K562 (cell line): ENCODE results near the gene CDH20. TPM values are rescaled to one million over a fixed set of nuclear protein-coding genes. Genes with fewer than 3 reads are reported as not detected.

Experiments
- ATAC-seq: fragments of 200-7000 bp; cut with Tn5 transposase; 3 replicates; pipeline ENCODE4 v1.9.1; 2020; ENCODE audit warnings: moderate library complexity
- BruUV-seq: library from RNA; stranded (reverse); fragments of 400-500 nt; replicated peaks from 2 replicates; lab custom pipeline; 2021; lab: Mats Ljungman, UMichigan
- CTCF ChIA-PET: fragments of 300-600 bp; formaldehyde crosslinking; extraction: SDS; loops from one replicate; lab custom pipeline; 2021; ENCODE audit warnings: low intra/inter-chr PET ratio; lab: Yijun Ruan, JAX
- POLR2A ChIA-PET: fragments of 300-600, 350-650 bp; sonication (Branson Sonifier 250); formaldehyde crosslinking; extraction: SDS; loops from one replicate; lab custom pipeline; 2021; ENCODE audit warnings: antibody characterized with exemption, inconsistent platforms; lab: Yijun Ruan, JAX
- DNase-seq, 4 experiments: peaks; one replicate each; pipeline versions ENCODE4 v3.0.0 to v3.0.0-alpha.2; 2011 to 2018; ENCODE audit warnings: low spot score in 3 of 4, mixed read lengths in 3 of 4; ENCODE audit errors: extremely low read depth in 1 of 4
- FAIRE-seq: peaks from 2 replicates; lab custom pipeline; 2011; peaks lifted over from hg19 to GRCh38; lab: Jason Lieb, UNC
- H2AFZ ChIP-seq: 2 replicates; pipeline ENCODE4 v1.6.0; 2011; ENCODE audit warnings: low read depth, low read length, control low read depth, inconsistent platforms
- H3K27ac ChIP-seq: fragments of 200-600 bp; 3 replicates; pipeline ENCODE4 v1.8.0; 2011; ENCODE audit warnings: low read depth, mild to moderate bottlenecking, control low read depth, inconsistent platforms, low read length, moderate library complexity, mixed read lengths; ENCODE audit errors: extremely low read depth
- H3K27me3 ChIP-seq, 2 experiments: fragments of 300-600 bp in 1 of 2; 2 replicates in 1 of 2; 3 replicates in 1 of 2; pipeline versions ENCODE4 v1.6.0 to v1.8.0; 2011; ENCODE audit warnings: inconsistent platforms in 2 of 2, low read length in 2 of 2, mild to moderate bottlenecking in 1 of 2, mixed read lengths in 1 of 2, moderate library complexity in 1 of 2; ENCODE audit not compliant: control insufficient read depth in 2 of 2, insufficient read depth in 2 of 2
- H3K36me3 ChIP-seq: fragments of 300-600 bp; 3 replicates; pipeline ENCODE4 v1.8.0; 2011; ENCODE audit warnings: mild to moderate bottlenecking, low read length, inconsistent platforms; ENCODE audit not compliant: control insufficient read depth, insufficient read depth
- H3K4me1 ChIP-seq, 2 experiments: fragments of 200-600 bp in 1 of 2; replicated peaks in 1 of 2; 2 replicates in 1 of 2; 3 replicates in 1 of 2; pipeline versions ENCODE4 v1.5.1 to v1.8.0; 2011; ENCODE audit warnings: inconsistent platforms in 2 of 2, low read length in 2 of 2, mild to moderate bottlenecking in 1 of 2, mixed read lengths in 1 of 2, moderate library complexity in 1 of 2; ENCODE audit not compliant: control insufficient read depth in 2 of 2, insufficient read depth in 2 of 2
- H3K4me2 ChIP-seq: 2 replicates; pipeline ENCODE4 v1.6.1; 2011; ENCODE audit warnings: low read length, control low read depth, inconsistent platforms, mixed read lengths; ENCODE audit not compliant: insufficient read depth
- H3K4me3 ChIP-seq: fragments of 200-600 bp; sonication (generic), shearing (Covaris generic); 2 replicates; pipeline ENCODE4 v1.5.1; 2016; ENCODE audit warnings: control low read depth, inconsistent platforms
- H3K79me2 ChIP-seq: fragments of 200-600 bp; 3 replicates; pipeline ENCODE4 v1.8.0; 2011; ENCODE audit warnings: low read length, inconsistent platforms; ENCODE audit not compliant: control insufficient read depth, insufficient read depth
- H3K9ac ChIP-seq, 2 experiments: 2 replicates each; pipeline versions ENCODE4 v1.6.0 to v1.6.1; 2011; ENCODE audit warnings: low read depth in 2 of 2, low read length in 2 of 2, control low read depth in 1 of 2, inconsistent platforms in 1 of 2, mild to moderate bottlenecking in 1 of 2, mixed read lengths in 1 of 2; ENCODE audit not compliant: insufficient read depth in 1 of 2
- H3K9me1 ChIP-seq: one replicate; pipeline ENCODE4 v1.6.0; 2011; ENCODE audit warnings: inconsistent platforms, mild to moderate bottlenecking, low read length, moderate library complexity; ENCODE audit not compliant: control insufficient read depth, insufficient read depth
- H3K9me3 ChIP-seq: replicated peaks from 2 replicates; pipeline ENCODE4 v1.5.1; 2011; ENCODE audit warnings: low read depth, low read length, inconsistent platforms; ENCODE audit not compliant: control insufficient read depth, insufficient read depth
- H4K20me1 ChIP-seq: replicated peaks from 2 replicates; pipeline ENCODE4 v1.6.1; 2011; ENCODE audit warnings: low read length, inconsistent platforms, mixed read lengths; ENCODE audit not compliant: control insufficient read depth, insufficient read depth
- CCAR2 ChIP-seq: fragments of 200-400 bp; formaldehyde crosslinking; IDR thresholded peaks from 2 replicates; pipeline ENCODE4 v1.6.1; 2017; ENCODE audit warnings: mild to moderate bottlenecking, low read depth, low read length
- DDX20 ChIP-seq: fragments of 450-650 bp; IDR thresholded peaks from 2 replicates; pipeline ENCODE4 v1.6.1; 2016; ENCODE audit warnings: missing genetic modification characterization, low read depth, mild to moderate bottlenecking, missing compliant biosample characterization, moderate library complexity
- E2F3 ChIP-seq: fragments of 250-450 bp; sonication (Bioruptor Pico); IDR thresholded peaks from 2 replicates; pipeline ENCODE4 v1.4.0; 2020; ENCODE audit warnings: mild to moderate bottlenecking
- EZH2 ChIP-seq: IDR thresholded peaks from 2 replicates; pipeline ENCODE4 v1.6.1; 2012; ENCODE audit warnings: low read depth, mild to moderate bottlenecking, inconsistent platforms, low read length, borderline replicate concordance
- FUS ChIP-seq: fragments of 200-400 bp; formaldehyde crosslinking; optimal IDR thresholded peaks from 2 replicates; pipeline ENCODE3; 2017; ENCODE audit warnings: low read depth, low read length
- PCBP1 ChIP-seq: fragments of 200-400 bp; formaldehyde crosslinking; IDR thresholded peaks from 2 replicates; pipeline ENCODE4 v1.6.1; 2018; ENCODE audit warnings: mild to moderate bottlenecking, low read depth, low read length; ENCODE audit not compliant: poor library complexity, severe bottlenecking
- STAT5B ChIP-seq: fragments of 250-450 bp; sonication (Bioruptor Pico); IDR thresholded peaks from 2 replicates; pipeline ENCODE4 v1.8.0; 2021; ENCODE audit warnings: mild to moderate bottlenecking, inconsistent platforms
- ZBTB8A ChIP-seq: fragments of 450-650 bp; IDR thresholded peaks from 2 replicates; pipeline ENCODE4 v1.6.1; 2018; ENCODE audit warnings: mild to moderate bottlenecking, moderate library complexity; ENCODE audit not compliant: partially characterized antibody
- ZNF175 ChIP-seq: fragments of 200-800 bp; sonication (Bioruptor generic); IDR thresholded peaks from 2 replicates; pipeline ENCODE4 v1.6.1; 2016; ENCODE audit warnings: low read depth, mild to moderate bottlenecking, missing genetic modification characterization, missing compliant biosample characterization
- WGBS: fragments of 100-300 bp; shearing (Covaris generic); methylation state at CpG from one replicate; pipeline ENCODE4 v1.1.6; 2016; ENCODE audit warnings: low coverage, mixed read lengths; ENCODE audit not compliant: insufficient coverage; ENCODE audit errors: missing lambda C conversion rate; 5-methylcytosine and 5-hydroxymethylcytosine counted together
- in situ Hi-C: fragments of 300-500 bp; cut with MboI; formaldehyde crosslinking; loops from 4 replicates; pipeline ENCODE4 v1.15.0; 2018; ENCODE audit warnings: inconsistent platforms, mixed read lengths
- intact Hi-C: fragments of 100-400 bp; cut with micrococcal nuclease; formaldehyde crosslinking; loops from 2 replicates; pipeline ENCODE4 v1.14.2; 2022
- polyA plus RNA-seq, 8 experiments: library from polyadenylated mRNA; depleted of rRNA in 4 of 8; stranded (reverse) in 5 of 8; unstranded in 3 of 8; fragments of >200 nt; fragmentation: Nextera tagmentation in 2 of 8; fragmentation: Illumina TruSeq in 1 of 8; extraction: Ambion mirVana in 2 of 8; extraction: Trizol in 1 of 8; gene quantifications; 2 replicates each; pipeline versions ENCODE4 v1.2.1 to v1.2.3, GENCODE V29; 2011 to 2014; ENCODE audit warnings: inconsistent platforms in 1 of 8, missing spikeins in 1 of 8
- total RNA-seq, 7 experiments: library from RNA; depleted of rRNA in 6 of 7; stranded (reverse); fragments of >200 nt in 6 of 7; fragmentation: Illumina TruSeq in 2 of 7; extraction: Trizol in 2 of 7; gene quantifications; 2 replicates each; pipeline versions ENCODE4 v1.2.1 to v1.2.3, GENCODE V29; 2011 to 2021; ENCODE audit warnings: low replicate concordance in 1 of 7
- TF ChIP-seq, protein P1 (sequence below): fragments of 200-800 bp; sonication (Bioruptor generic); IDR thresholded peaks from 2 replicates; pipeline ENCODE4 v1.6.1; 2016; ENCODE audit warnings: missing genetic modification characterization, missing compliant biosample characterization

The CDH20 gene
- total and polyA plus RNA-seq, 9 of the 15 experiments (the other 6 are each of a cell fraction or from before 2014, with no cell fraction given): not detected

DNA sequence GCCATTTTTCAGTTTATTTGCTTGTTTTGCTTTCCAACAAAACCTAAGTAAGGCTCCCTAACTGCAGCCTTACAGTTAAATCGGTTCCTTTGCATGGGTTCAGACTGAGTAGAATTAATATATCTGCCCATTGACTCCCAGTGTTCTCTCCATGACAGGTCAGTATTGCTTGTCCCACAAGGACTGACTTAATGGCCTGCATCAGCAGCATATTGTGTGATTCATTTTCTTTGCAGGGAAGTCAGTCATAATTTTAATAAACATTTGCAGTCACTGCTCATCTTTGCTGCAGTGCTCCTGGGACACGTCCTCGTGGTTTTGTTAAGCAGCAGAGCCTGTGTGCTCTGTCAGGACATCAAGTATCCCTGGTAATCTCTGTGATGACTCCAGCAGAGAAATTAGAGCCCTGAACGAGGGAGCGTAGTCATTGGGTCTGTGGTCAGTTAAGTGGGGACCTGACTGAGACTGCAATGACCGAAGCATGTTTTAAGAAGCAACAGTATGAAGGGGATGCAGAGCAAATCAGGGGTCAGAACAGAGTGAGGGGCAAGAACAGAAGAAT, 93.3 kb downstream of the CDH20 start:
- DNase-seq (no peak), ATAC-seq (no peak), FAIRE-seq (no peak)
- Histone ChIP-seq H3K36me3 (no peaks in the 10 kb centered on the region), H3K27ac (no peak overlapping the region), H3K4me3 (no peak overlapping the region), H4K20me1 (no peaks in the 10 kb centered on the region), H3K4me1 (no peaks in the 10 kb centered on the region), H3K9me3 (no peaks in the 10 kb centered on the region), H3K79me2 (no peaks in the 10 kb centered on the region), H2AFZ (no peak overlapping the region), H3K9ac (no peak overlapping the region), H3K9me1 (no peaks in the 10 kb centered on the region), H3K27me3 (no peaks in the 10 kb centered on the region), H3K4me2 (no peak overlapping the region)
- BruUV-seq: no TSS peak
- ChIA-PET CTCF (no interaction called here), POLR2A (no interaction called here)
- intact Hi-C loops (no loop called here), in situ Hi-C loops (no loop called here)
- 0% methylated on average over 6 of the region's 6 CpGs for whole genome bisulfite sequencing
- TF ChIP-seq PCBP1 (no peak), STAT5B (no peak), DDX20 (tag) (no peak), E2F3 (CRISPR knock-in tag) (no peak)

DNA sequence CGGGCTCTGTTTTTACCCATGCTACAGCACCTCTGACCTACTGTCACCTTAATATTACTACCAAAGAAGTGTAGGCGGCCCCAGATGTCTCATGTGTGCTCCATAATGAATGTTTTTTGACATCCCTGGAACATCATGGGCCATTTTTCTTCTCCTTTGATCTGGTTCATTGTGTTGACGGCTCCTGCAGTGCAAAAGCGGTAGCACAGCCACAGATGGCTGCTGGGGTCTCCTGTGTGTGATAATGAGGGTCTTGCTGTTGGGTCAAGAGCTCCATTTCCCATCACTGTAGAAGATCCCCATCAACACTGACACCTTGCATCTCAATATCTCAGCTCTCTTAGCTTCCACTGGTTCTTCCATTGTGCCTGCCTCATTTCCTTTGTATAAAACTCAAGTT, 95.0 kb downstream of the CDH20 start:
- no peaks in the 10 kb centered on the region for H3K79me2 ChIP-seq
- intact Hi-C loops (no loop called here), in situ Hi-C loops (no loop called here)
- no peak overlapping the region for H3K9ac ChIP-seq
- H3K9me1 ChIP-seq: no peaks in the 10 kb centered on the region
- no TSS peak for BruUV-seq
- no peaks in the 10 kb centered on the region for H4K20me1 ChIP-seq
- ATAC-seq (no peak), FAIRE-seq (no peak), DNase-seq (no peak)
- no peaks in the 10 kb centered on the region for H3K4me1 ChIP-seq
- no peak overlapping the region for H3K27ac ChIP-seq
- no peak overlapping the region for H3K4me2 ChIP-seq
- WGBS: 7% methylated on average over 2 of the region's 4 CpGs
- POLR2A ChIA-PET: no interaction called here
- H3K4me3 ChIP-seq: no peak overlapping the region
- CTCF ChIA-PET: no interaction called here
- H3K9me3 ChIP-seq: no peaks in the 10 kb centered on the region
- H3K36me3 ChIP-seq: no peaks in the 10 kb centered on the region
- H3K27me3 ChIP-seq: no peaks in the 10 kb centered on the region
- H2AFZ ChIP-seq: no peak overlapping the region
- TF ChIP-seq ZNF175 (CRISPR knock-in tag) (no peak), CCAR2 (no peak), ZBTB8A (no peak), EZH2 (no peak), FUS (no peak)
- TF ChIP-seq, protein P1, sequence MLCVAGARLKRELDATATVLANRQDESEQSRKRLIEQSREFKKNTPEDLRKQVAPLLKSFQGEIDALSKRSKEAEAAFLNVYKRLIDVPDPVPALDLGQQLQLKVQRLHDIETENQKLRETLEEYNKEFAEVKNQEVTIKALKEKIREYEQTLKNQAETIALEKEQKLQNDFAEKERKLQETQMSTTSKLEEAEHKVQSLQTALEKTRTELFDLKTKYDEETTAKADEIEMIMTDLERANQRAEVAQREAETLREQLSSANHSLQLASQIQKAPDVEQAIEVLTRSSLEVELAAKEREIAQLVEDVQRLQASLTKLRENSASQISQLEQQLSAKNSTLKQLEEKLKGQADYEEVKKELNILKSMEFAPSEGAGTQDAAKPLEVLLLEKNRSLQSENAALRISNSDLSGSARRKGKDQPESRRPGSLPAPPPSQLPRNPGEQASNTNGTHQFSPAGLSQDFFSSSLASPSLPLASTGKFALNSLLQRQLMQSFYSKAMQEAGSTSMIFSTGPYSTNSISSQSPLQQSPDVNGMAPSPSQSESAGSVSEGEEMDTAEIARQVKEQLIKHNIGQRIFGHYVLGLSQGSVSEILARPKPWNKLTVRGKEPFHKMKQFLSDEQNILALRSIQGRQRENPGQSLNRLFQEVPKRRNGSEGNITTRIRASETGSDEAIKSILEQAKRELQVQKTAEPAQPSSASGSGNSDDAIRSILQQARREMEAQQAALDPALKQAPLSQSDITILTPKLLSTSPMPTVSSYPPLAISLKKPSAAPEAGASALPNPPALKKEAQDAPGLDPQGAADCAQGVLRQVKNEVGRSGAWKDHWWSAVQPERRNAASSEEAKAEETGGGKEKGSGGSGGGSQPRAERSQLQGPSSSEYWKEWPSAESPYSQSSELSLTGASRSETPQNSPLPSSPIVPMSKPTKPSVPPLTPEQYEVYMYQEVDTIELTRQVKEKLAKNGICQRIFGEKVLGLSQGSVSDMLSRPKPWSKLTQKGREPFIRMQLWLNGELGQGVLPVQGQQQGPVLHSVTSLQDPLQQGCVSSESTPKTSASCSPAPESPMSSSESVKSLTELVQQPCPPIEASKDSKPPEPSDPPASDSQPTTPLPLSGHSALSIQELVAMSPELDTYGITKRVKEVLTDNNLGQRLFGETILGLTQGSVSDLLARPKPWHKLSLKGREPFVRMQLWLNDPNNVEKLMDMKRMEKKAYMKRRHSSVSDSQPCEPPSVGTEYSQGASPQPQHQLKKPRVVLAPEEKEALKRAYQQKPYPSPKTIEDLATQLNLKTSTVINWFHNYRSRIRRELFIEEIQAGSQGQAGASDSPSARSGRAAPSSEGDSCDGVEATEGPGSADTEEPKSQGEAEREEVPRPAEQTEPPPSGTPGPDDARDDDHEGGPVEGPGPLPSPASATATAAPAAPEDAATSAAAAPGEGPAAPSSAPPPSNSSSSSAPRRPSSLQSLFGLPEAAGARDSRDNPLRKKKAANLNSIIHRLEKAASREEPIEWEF (CRISPR knock-in tag): no peak
